Measurements from ENCODE around the gene ARSA.
A peak's percentile ranks its signal among the peaks of the same experiment; 100 is the strongest.
"Not testable (repeated sequence)": the region's sequence is repeated elsewhere in the genome, so short reads cannot be mapped to it uniquely, and the experiment has no call there.

ARSA gene

GRCh38 chr22:50627642-50628542 lies at the start of gene ARSA:
ARSA (minus strand) TSS chr22:50628152; CDS start chr22:50627779, 373 bp downstream.
- DNase-seq = peak; percentile 92

GRCh38 chr22:50676661-50677492 lies 48.9 kb upstream of the ARSA start:
- peak; percentile 10 for DNase-seq

DNA sequence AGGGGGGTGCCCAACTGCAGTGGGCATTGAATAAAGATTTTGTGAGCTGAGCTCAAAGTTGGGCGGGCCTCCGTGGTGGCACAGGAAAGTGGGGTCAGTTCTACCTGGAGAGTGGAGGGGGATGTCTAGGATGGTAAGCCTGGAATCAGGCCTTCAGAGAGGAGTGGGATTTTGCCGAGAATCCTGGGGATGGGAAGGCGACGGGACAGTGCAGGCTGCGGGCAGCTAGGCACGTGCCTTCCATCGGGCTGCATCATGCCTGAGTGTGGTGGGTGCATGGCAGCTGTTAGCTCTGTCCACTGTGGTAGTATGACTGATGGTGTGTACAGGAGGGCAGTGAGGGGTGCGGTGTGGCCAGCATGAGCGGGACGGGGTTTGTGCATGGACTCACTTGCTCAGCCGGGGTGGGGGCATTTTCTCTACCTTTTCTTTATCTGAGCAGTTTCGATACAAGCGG lies 48.3 kb upstream of the ARSA start:
- DNase-seq = no peak

- DNase-seq = no peak
Measured at GRCh38 chr22:50675553-50676179, 47.7 kb upstream of the ARSA start.

GRCh38 chr22:50674606-50675552 lies 46.9 kb upstream of the ARSA start:
- DNase-seq = peak; percentile 57

- DNase-seq = no peak
Measured at GRCh38 chr22:50674130-50674500, 46.2 kb upstream of the ARSA start.

DNA sequence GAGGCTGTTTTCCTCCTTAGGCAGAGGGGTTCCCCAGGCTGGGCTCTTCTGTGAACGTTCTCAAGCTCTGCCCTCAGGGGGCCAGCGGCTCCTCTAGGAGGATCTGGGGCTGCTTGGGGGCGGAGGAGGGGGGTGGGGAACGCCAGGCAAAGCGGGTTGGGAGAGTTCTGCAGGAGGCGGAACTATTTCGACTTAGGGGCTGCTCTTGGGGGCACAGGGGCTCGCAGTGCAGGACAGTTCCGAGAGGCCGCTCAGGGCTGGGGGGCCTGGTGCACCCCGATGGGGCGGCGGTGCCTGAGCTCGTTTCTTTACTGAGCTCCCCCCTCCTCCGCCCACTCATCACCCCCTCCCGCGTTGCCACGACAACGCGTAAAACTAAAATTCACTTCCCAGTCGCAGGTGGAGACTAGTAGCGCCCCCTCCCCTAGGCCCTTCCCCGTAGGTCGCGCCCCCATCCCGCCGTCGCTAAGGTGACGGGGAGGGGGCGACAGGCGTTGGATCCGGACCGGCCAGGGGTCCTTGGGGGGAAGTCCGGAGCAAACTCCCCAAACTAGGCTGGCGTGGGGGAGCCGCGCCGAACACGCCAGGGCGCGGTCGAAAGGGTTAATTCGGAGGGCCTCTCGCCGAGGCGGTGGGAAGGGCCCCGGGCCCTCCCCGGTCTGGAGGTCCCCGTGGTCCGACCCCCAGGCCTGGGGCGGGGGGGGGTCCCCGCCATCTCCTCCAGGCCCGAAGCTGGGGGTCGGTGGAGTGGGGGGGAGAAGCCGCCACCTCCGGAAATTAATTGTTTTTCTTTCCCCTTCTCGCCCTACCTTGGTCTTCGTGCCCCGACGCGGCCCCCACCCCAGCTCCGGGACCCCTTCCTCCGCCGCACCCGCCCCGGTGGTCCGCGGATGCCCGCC lies 45.5 kb upstream of the ARSA start:
- no peak for DNase-seq

GRCh38 chr22:50672471-50673230 lies 44.7 kb upstream of the ARSA start, which contains the start of gene SHANK3:
SHANK3 (plus strand) TSS chr22:50672823.
- peak; percentile 58 for DNase-seq

DNA sequence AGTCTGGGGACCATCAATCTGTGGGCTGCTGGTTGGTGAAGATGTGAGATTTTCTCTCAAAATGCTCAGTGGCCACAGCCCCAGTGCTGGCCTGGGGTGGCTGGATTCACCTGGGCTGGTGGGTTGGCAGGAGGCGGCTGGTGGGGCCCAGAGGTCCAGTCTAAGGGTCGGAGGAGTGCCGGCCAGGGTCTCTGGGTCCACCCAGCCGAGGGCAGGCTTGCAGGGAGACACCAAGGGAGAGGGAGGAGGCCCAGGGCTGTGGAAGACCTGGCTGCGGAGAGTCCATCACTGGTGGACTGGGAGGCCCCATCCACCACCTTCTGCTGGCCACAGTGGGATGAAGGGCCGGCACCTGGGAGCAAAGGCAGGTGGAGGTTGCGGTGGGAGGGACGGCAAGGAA lies 44.1 kb upstream of the ARSA start:
- DNase-seq = no peak

- no peak for DNase-seq
Measured at GRCh38 chr22:50671641-50672040, 43.7 kb upstream of the ARSA start.

DNA sequence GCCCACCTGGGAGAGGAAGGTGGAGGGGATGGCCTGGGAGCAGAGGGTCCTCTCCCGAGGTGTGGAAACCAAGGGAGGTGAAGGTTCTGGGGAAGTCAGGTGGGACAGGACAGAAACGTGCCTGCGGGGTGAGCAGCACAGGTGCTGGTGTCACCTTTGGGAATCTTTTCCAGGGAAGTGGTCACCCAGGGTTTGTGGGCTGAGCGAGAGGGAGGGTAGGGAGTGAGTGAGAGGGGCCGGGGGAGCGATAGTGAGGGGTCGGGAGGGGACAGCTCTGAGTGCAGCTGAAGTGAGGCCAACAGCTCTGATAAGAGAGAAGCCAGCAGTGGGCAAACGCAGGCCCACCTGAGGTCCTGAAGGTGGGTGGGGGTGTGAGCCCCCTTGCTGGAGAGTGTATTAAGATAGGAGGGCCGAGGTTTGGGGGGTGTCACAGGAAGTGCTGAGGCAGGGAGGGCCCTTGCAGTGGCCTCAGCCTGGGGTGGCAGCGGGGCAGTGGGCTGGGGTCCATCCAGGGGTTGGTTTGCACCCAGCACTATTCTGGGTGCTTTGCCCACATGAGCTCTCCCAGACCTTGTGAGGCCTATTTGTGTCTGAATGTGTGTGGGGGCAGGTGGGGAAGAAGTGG lies 43.1 kb upstream of the ARSA start:
- no peak for DNase-seq

DNA sequence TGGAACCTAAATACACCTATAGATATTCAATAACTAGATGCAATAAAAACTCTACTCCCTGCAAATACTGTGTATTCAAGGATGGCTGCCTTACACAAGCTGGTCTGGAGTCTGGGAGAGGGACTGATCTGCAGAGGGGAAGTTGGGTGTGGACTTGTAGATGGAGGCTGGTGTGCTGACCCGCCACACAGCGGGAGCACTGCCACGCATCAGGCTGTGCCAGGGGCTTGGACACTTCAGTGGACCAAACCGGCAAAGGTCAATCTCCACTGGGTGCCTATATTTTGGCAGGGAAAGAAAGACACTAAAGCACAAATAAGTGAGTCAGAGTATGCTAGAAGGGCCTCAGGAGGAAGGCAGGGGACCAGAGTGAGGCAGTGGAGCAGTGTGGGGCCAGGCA lies 42.6 kb upstream of the ARSA start:
- DNase-seq = no peak

- DNase-seq = no peak
Measured at GRCh38 chr22:50665738-50666137, 37.8 kb upstream of the ARSA start.

- DNase-seq = no peak
Measured at GRCh38 chr22:50665212-50665611, 37.3 kb upstream of the ARSA start.

- no peak for DNase-seq
Measured at GRCh38 chr22:50660306-50660705, 32.4 kb upstream of the ARSA start.

GRCh38 chr22:50659711-50660110 lies 31.8 kb upstream of the ARSA start:
- DNase-seq = not testable (repeated sequence)

- no peak for DNase-seq
Measured at GRCh38 chr22:50657925-50658324, 30.0 kb upstream of the ARSA start.

DNA sequence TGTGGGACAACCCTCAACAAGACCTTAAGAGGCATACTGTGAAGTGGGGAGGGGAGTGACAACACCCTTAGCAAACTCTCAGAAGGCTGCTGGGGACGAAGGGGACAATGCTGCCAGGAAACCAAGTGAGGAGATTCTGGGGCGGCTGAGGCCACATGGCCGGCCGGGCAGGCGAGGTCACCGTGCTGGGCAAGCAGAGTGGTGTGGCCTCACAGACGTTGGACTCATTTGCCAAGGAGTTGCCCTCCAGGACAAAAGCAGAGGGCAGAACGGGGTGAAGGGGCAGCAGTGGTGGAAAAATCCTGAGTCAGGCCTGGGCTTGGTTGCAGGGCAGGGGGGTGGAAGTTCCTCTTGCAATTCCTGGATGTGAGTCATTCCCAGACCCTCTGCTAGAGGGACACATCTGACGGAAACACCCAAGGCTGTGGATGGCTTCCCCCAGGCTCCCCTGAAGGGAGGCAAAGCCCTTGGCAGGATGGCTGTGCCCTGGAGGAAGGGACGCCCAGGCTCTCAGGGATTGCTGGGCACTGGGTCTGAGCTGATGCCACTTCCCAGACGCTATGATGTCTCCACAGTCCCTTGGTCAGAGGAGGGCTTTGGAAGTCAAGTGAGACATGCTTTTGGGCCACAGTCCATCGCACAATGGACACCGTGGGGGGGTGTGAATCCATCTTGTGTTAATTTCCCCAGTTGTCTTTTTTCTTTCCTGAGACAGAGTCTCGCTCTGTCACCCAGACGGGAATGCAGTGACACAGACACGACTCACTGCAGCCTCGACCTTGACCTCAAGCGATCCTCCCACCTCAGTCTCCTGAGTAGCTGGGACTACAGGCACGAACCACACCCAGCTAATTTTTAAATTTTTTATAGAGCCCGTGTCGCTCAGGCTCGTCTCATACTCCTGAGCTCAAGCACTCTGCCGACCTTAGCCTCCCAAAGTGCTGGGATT lies 28.4 kb upstream of the ARSA start:
- peak; percentile 44 for DNase-seq

All from femur (tissue), 1 donor.